Right lobe of liver (tissue), 4 donors: ENCODE results near the gene ALDH1A1.

Experiments
- CTCF ChIP-seq, 4 donors: fragments of 200-600 bp in 3 of 4; fragments of 450-650 bp in 1 of 4; IDR thresholded peaks; one replicate each; pipeline versions ENCODE4 v1.5.1 to v1.8.0; 2016 to 2022; ENCODE audit warnings: antibody characterized with exemption in 4 of 4, mild to moderate bottlenecking in 2 of 4
- POLR2A ChIP-seq: fragments of 450-650 bp; IDR thresholded peaks from one replicate; pipeline ENCODE4 v1.6.1; 2017; ENCODE audit warnings: antibody characterized with exemption, mild to moderate bottlenecking
- donor health status: DM: no; HTN: no; CAD: no.
- donor health status: DM: no; HTN: no; CAD: no.
- donor health status: DM: no; HTN: yes; CAD: no.

GRCh38 chr9:72914750-72915149 is 38.1 kb downstream of the ALDH1A1 start:
- no peak for TF ChIP-seq POLR2A
- no peak for TF ChIP-seq CTCF (IDR thresholded peaks at IDR 0.05)
